Fibroblast of villous mesenchyme (primary cell): Measurements from ENCODE around the gene FOXA2. TPM values are rescaled to one million over a fixed set of nuclear protein-coding genes. Genes with fewer than 3 reads are reported as not detected.

Experiments
- DNase-seq: peaks from one replicate; pipeline ENCODE4 v3.0.0-alpha.2; 2010; ENCODE audit warnings: low read depth
- H3K4me3 ChIP-seq: 2 replicates; pipeline ENCODE4 v1.5.1; 2011; ENCODE audit warnings: low read depth, mild to moderate bottlenecking, low read length
- CTCF ChIP-seq: IDR thresholded peaks from 2 replicates; pipeline ENCODE4 v1.5.1; 2012; ENCODE audit warnings: low read depth, mild to moderate bottlenecking, low read length; ENCODE audit not compliant: insufficient read depth
- total RNA-seq: library from RNA; depleted of rRNA; stranded (reverse); fragments of >200 nt; gene quantifications from 2 replicates; pipeline ENCODE4 v1.2.3, GENCODE V29; 2012

Gene FOXA2
- total RNA-seq, 1 donor: not detected

GRCh38 chr20:22562620-22563019 lies 21.8 kb downstream of the FOXA2 start:
- H3K4me3 ChIP-seq: no peak overlapping the region
- no peak for TF ChIP-seq CTCF
- DNase-seq: no peak

- no peak for TF ChIP-seq CTCF
- H3K4me3 ChIP-seq: no peak overlapping the region
Observed at GRCh38 chr20:22561965-22562577, 22.3 kb downstream of the FOXA2 start.

GRCh38 chr20:22560817-22561216 lies 23.6 kb downstream of the FOXA2 start:
- no peak for DNase-seq
- no peak for TF ChIP-seq CTCF
- no peak overlapping the region for H3K4me3 ChIP-seq

More at GRCh38 chr20:22561965-22562577, 22.3 kb downstream of the FOXA2 start:
- DNase-seq: no peak

- no peak for DNase-seq
- H3K4me3 ChIP-seq: no peak overlapping the region
- no peak for TF ChIP-seq CTCF
Observed at GRCh38 chr20:22559711-22560318, 24.6 kb downstream of the FOXA2 start.

GRCh38 chr20:22557403-22558276 lies 26.7 kb downstream of the FOXA2 start:
- no peak for TF ChIP-seq CTCF
- no peak for DNase-seq
- no peak overlapping the region for H3K4me3 ChIP-seq

GRCh38 chr20:22556565-22557056 lies 27.8 kb downstream of the FOXA2 start:
- TF ChIP-seq CTCF: no peak
- no peak for DNase-seq
- H3K4me3 ChIP-seq: no peak overlapping the region
